Activated effector memory CD4-positive, alpha-beta T cell treated with Interleukin-2 at 50 U/mL for 16 hours (primary cell): Measurements from ENCODE around the gene IGHMBP2.

Experiments
- DNase-seq: peaks from one replicate; pipeline ENCODE4 v3.0.0-alpha.2; 2020

Gene IGHMBP2

DNA sequence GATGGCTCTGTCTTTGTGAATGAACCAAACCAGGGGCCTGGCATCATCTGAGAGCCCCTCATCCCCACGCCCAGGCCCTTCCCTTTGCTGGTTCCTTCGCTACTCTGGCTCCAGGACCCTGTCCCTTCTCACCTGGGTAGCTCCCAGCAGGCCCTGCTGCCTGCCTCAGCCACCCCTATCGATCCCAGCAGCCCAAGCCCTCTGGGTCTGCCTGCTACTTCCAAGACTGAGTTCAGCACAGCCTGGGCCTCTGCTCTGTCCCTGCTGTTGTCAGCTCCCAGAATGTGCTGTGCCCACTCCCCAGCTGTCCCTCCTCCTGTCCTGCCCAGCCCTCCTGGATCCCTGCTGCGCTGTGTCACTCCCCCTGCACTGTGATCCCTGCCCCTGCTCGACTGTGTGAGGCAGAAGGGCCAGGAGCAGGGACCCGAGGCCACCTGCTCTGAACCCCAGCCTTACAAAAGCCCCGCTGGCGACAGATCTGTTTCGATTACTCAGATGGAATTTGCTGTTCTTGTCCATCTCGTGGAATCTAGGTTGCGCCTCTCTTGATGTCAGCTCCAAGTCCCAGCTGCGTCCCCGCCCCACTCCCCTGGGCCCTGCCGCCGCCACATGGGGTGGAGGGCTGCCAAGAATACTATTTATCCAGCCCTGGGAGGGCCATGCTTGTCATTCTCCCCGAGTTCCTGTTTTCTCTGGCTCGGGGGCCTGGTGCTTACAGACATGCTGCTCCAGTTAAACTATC lies 13.0 kb upstream of the IGHMBP2 start:
- DNase-seq, result no peak

DNA sequence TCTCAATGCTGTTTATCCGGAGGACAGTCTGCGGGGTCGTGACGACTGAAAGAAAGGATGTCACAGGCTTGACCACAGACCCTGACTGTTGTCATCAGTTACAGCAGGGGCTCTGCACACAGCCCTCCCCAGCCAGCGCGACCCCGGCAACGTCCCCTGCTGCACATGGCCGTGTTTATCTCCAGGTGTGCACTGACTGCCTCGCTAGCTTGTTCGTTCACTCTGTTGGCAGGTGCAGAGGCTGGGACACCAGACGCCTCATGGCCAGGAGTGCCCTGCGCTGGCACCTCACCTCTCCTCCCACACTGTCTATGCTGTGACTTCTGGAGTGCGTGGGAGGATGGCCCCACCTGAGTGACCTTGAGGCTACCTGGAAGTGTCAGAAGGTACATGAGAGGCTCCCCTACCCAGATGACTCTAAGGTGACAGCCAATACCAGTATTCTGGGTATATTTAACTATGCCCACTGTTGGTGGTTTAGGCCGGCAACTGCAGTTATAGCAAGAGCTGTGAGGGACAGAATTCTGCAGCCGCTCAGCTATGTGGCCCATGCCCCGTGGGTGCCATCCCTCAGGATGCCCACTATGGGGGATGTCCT lies 12.2 kb upstream of the IGHMBP2 start:
- DNase-seq, result no peak

DNA sequence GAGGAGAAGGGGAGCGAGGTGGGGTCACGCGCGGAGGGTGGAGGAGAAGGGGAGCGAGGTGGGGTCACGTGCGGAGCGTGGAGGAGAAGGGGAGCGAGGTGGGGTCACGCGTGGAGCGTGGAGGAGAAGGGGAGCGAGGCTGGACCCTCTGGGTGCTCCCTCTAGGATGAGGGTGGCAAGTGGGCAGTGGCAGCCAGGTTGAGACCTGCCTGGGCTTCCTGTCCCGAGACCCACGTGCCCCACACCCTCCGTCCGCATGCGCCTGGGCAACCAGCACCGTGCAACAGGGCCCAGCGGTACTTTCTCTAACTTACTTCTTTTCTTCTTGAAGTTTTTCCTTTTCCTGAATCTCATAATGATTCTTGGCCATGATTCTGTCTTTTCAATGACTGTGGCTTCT lies 11.1 kb upstream of the IGHMBP2 start:
- no peak for DNase-seq

DNA sequence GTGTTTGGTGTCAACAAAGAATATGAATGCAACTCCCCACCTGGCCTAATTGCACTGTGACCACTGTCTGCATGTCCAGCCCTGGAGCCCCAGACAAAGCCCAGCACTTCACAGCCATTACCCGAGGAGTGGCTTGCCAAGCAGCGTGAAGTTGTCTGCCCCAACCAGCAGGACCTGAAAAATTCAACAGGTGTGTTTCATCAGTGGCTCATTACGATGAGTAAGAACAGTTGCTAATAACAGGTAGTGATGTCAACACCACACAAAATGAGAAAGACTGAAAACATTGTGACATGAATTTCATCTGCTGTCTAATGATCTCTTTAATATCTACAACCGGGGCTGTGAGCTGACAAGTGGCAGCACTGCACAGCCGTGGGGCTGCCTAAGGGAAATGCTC lies 10.4 kb upstream of the IGHMBP2 start:
- DNase-seq, result no peak

DNA sequence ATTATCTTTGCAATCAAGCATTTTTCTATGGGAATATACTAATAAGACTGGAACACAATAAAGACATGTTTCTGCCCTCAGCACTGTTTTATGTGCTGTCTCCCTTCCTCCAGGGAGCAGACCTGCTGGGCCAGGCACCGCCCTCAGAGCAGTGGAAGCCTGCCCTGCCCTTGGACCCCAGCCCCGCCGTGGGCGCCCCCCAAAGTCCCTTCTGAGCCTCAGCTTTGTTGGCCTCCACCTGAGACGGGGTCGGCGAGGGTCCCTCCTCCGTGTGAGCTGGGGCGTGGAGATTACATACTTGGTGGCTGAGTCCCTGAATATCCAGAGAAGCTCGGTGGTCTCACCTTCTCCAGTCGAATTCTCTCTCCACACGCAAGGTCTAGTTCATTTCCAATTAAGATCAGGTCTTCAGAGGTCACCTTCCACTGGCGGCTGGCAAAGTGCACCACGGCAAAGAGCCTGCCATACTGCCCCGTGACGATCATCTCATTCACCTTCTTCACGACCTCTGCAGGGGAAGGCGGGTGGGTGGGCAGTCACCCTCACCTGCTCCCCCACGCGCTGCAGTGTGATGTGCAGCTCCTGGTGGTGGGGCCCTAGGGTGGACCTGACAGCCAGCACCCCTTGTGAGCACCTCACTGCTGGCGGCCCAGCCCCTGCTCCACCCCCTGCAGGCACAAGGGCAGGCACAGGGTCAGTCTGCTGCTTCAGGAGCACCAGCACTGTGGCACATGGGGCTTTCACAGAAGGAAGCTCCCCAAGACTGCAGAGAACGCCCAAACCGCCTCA lies 7.3 kb upstream of the IGHMBP2 start:
- no peak for DNase-seq

DNA sequence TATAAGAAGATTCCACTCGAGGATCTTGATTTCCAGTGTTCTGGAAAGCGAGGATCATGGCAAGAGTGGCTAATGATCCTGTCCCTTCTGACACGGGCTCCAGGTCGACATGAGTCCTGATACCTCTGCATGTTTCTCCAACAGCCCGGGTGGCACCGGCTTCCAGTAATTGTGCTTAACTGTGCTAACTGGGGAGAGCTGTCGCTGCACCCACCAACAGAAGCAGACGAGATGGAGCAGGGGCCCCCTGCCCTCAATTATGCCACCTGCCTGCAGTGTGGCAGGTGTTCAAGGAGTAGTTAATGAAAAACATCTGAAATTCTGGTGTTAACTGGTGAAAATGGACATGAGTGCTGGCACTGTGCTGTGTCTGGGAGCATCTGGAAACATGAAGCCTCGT lies 6.2 kb upstream of the IGHMBP2 start:
- no peak for DNase-seq

DNA sequence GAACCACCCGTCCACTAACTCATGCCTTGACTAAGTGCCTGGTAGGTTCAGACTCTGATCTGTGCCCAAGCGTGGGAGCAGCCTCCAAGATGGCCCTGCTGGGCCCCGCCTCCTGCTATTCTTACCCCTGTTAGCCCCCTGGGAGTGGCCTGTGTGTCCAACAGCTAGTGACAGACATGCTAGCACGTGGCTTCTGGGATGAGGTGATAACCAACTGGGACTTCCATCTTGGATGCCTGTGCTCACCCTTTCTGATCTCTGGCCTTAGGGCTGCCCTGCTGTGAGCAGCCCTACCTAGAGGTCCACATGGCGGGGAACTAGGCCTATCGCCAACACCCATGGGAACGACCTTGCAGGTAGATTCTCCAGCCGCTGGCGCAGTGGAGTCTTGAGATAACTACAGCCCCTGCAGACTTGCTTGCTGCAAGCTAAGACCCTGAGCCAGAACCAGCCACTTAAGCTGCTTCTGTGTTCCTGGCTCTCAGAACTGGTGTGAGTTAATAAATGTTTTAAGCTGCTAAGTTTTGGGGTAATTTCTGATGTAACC lies 2.8 kb upstream of the IGHMBP2 start:
- no peak for DNase-seq

DNA sequence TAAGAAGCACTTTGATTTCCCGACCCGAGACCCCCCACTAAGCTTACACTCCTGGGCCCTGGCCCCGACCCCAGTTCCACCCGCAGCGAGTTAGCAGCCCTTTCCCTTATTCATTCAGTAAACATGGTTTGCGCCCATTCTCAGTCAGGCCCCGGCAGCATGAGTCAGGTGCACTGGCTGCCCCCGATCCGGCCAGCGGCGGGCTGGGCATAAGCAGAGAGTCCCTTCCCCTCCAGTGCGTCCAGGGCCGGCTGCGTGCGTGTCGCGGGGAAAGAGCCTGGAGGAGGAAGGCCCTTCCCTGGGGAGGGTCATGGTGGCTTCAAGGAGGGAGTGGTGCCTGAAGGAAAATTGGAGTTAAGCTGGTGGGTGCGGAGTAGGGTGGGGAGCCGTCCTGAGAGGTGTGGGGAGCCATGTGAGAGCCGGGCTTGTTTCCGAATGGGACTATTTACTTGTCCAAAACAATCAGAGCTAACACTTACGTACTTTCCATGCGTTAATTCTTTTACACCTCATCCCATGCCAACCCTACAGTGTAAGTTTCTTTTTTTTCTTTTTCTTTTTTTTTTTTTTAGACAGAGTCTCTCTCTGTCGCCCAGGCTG lies 657 bp downstream of the IGHMBP2 start:
- peak; percentile 9 for DNase-seq

DNA sequence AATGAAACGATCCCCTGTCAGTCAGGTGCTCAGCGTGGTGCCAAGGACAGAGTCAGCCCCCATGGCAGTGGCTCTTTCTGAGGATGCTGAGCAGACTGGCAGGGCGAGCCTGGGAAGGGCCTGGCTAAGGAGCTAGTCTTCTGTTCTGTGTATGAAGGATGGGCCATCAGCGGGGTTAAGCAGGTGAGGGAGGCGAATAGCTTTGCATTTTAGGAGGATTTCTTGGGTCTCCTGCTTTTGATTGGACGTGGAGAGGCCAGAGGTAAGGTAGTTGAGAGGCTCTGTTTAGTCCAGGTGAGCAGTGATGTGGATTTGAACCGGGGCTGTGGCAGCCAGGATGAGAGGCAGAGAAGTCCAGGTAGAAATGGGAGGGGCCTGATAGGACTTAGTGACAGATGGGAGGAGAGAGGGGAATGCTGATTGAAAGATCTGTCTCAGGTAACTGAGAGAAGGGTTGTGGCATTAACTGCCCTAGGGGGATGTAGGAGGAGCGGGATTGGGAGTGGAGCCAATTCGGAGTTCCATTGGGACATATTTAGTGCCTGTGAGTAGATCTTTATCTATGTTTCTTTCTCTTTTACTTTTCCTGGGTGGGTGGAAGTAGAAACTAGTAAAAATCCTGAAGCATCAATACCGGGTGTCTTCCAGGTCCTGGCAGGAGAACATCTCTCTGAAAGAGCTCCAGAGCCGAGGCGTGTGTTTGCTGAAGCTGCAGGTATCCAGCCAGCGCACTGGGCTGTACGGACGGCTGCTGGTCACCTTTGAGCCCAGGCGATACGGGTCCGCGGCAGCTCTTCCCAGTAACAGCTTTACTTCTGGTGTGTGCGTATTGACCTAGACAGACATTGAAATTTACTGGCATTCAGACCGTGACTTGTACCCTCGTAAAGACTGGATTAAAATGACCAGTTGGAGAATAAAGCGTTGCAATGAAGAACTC lies 2.0 kb downstream of the IGHMBP2 start:
- DNase-seq, result no peak

DNA sequence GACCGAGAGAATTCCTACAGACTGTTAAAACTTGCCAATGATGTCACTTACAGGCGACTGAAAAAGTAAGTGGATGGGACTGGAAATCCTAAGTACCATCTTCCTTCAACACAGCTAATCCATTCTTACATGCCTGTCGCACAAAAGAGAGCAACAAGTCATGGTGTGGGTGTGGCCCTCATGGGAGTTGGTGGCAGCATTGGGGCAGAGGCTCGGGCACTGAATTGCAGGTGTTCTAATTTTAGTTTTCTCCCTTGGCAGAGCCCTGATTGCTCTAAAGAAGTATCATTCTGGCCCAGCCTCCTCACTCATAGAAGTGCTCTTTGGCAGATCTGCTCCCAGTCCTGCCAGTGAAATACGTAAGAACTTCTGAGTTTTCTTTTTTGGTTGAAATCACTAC lies 4.6 kb downstream of the IGHMBP2 start:
- no peak for DNase-seq

DNA sequence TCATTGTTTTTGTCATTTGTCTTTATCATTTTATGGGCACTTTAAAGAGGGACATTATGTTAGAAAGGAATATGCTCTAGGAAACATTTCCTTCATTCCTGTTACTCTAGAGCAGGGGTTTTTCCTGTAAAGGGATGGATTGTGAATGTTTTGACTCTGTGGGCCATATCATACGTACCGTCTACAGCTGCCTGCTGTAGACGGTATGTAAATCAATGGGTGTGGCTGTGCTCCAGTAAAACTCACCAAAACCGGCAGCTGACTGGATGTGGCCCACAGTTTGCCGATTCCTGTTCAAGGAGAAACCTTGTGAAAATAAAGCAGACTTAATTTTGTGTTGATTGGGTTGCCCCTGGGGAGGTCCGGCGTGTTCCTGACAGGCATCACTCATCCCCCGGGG lies 7.3 kb downstream of the IGHMBP2 start:
- DNase-seq, result no peak

DNA sequence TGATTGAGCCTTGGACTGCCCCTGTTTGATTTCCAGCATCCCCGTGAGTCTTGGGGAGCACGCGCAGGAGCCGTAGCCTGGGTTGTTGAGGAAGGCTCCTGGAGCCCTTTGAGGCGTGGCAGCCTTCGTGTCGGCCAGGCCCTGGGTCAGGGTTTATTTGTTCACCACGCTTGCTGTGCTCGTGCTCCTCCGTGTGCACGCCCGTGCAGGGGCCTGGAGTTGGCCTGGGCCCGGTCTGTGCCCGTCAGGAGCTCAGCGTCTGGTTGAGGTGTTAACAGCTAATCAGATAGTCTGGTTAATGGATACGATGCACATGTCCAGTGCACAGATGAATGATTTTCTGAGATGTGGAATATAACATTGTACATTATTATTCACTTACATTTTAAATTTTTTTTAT lies 8.0 kb downstream of the IGHMBP2 start:
- no peak for DNase-seq

DNA sequence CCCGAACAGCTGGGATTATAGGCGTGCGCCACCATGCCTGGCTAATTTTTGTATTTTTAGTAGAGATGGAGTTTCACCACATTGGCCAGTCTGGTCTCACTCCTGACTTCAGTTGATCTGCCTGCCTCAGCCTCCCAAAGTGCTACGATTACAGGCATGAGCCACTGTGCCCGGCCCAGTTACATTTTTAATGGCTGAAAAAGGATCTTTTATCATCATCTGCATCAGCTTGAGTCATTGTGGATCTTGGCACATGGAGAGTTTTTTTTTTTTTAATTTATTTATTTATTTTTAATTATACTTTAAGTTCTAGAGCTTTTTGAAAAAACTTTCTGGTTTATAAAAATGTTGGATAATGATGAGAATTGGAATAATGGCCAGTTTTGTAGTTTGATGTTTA lies 8.6 kb downstream of the IGHMBP2 start:
- no peak for DNase-seq

DNA sequence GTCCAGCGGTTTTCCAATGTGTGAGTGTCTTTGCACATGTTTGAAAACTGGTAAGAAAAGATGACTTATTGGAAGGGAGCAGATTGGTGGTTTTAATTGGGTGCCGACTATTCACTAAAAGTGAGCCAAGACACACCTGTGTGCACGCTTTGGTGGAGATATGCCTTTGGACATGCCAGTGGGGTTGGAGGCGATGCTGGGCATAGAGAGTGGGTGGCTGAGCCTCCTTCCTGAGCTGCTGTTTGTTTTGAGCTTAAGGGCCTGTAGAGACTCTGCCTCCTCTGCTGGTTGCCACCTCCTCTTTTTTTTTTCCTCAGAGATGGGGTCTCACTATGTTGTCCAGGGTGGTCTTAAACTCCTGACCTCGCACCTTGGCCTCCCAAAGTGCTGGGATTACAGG lies 9.5 kb downstream of the IGHMBP2 start:
- no peak for DNase-seq

DNA sequence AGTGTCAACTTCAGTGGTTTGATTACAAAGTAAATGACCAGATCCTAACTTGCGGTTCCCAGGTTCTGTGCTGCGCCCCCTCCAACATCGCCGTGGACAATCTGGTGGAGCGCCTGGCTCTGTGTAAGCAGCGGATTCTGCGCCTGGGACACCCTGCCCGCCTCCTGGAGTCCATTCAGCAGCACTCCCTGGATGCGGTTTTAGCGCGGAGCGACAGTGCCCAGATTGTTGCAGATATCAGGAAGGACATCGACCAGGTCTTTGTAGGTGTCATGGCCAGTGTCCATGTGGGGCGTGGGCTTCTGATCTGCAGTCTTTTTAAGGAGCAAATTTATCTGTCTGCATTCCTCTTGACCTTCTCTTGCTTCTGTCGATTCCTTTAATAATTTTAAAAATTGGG lies 11.1 kb downstream of the IGHMBP2 start:
- DNase-seq, result no peak

DNA sequence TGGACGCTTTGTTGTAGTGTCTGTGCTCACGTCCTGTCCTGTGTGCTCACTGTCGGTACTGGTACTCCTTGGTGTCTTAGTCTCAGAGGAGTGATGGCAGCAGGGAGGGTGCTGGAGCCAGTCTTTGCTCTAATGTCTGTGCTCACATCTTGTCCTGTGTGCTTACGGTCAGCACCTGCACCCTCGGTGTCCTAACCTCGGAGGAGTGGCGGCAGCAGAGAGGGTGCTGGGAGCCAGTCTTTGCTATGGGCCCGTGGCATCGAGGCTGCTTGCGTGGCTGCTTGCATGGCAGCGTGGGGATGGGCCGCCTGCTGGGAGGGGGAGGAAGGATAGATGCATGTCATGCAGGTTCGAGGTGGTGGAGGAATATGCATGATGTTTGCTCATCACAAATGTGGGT lies 12.7 kb downstream of the IGHMBP2 start:
- DNase-seq, result no peak

DNA sequence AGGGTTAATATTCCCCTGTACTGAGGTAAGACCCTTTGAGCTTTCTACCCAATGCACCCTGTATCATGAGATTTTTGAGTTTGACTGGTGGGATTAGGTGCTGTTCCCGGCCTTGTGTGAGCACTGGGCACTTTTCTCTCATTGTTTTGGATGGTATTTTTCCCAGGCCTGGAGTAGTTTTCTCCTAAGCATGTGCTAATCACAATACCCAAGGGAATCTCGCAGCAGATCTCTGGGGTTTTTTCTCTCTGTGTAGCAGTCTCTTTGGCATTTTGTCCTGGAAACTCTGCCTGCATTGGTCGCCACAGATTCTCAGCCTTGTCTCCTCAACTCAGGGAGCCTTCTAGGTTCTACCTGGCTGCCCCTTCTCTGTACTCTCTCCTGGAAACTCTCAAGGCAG lies 19.9 kb downstream of the IGHMBP2 start:
- DNase-seq, result no peak

DNA sequence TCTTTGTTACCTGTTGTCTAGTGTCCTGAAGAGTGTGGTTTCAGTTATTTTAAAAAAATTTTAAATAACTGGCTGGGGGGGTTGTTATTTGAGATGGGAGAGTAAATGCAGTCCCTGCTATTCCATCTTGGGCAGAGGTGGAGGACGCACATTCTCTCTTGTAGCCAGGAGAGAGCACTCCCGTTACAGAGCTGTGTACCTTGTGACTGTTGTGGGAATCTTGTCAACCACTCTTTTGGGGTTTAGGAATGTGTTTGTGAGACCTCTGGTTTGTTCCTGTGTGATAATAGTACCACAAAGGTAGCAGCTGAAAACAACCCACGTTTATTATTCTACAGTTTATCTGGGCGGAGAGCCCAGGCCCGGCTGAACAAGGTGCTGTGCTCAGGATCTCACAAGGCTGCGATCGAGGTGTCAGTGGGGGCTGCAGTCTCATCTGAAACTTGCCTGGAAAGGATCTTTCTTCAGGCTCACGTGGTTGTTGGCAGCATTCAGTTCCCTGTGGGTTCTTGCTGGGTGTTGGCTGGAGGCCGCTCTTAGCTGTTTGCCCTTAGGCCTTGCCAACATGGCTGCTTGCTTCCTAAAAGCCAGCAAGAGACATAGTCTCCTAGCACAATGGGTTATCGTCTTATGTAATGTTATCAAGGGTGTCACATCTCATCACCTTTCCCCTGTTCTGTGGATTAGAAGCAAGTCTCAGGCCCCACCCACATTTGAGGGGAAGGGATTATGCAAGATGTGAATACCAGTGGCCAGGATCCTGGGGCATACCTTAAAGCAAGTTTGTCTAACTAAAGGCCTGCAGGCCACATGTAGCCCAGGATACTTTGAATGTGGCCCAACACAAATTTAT lies 20.6 kb downstream of the IGHMBP2 start:
- no peak for DNase-seq

DNA sequence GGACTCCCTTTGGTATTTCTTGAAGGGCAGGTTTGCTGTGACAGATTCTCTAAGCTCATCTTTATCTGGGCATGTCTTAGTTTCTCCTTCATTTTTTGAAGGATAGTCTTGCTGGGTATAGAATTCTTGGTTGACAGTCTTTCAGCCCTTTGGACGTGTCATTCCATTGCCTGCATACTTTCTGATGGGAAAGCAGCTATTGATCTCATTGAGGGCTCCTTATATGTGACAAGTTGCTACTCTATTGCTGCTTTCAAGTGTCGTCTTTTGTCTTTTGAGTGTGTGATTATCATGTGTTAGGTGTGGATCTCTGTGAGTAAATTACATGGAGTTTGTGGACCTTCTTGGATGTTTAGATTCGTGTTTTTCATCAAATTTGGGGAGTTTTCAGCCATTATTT lies 21.9 kb downstream of the IGHMBP2 start:
- DNase-seq, result no peak

DNA sequence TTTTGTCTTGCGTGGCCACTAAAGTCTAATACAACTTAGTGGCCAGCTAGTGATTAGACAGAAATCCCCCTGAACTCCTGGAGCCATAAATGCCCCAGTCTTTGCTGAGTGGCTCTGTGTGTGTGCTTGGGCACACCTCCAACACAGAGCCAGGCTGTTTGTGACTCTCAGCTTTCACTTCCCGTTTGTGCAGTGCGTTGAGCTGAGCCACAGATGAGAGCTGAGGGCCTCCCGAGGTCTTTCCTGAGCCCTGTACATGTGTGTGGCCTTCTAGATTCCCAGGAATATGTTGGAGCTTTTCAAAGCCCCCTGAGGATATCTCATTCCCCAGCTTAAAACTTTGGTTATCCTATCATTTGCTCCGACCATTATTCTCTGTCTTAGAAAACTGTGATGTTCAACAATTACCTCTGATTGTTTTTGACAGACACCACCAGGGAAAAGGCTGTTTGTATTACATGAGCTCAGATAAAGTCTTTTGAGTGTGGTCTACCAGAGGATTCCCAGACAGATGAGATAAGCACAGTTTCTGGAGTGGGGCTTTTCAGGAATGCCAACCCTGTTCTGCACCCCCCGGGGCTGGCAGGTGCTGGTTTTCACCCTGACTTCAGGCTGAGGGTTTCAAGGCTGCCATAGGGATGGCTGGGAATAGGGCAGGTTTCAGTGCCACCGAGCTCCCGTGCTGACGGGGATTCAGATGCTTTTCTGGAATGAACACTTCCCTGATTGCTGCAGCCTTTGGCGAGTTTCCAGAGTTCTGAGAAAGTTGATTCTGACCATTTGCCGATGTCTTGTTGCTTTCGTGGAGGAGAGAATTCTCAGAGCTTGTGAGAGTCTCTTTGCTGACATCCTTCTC lies 23.8 kb downstream of the IGHMBP2 start:
- DNase-seq, result no peak
